Tibial nerve (tissue), 4 donors: ENCODE data around the gene RNU6-1. TPM values are rescaled to one million over a fixed set of nuclear protein-coding genes. Genes with fewer than 3 reads are reported as not detected.

Experiments used
- DNase-seq, 2 donors: peaks; one replicate each; pipeline ENCODE4 v3.0.0-alpha.2; 2019; ENCODE audit warnings: low spot score in 2 of 2
- H3K27ac ChIP-seq, 4 donors: fragments of 200-600 bp; sonication (generic) in 3 of 4; one replicate each; pipeline ENCODE4 v1.5.1; 2017 to 2019; ENCODE audit warnings: mild to moderate bottlenecking in 1 of 4
- H3K27me3 ChIP-seq, 2 donors: fragments of 200-600 bp; sonication (generic) in 1 of 2; one replicate each; pipeline versions ENCODE4 v1.5.1 to v1.6.0; 2017 to 2019
- H3K36me3 ChIP-seq, 3 donors: fragments of 200-600 bp; sonication (generic); one replicate each; pipeline ENCODE4 v1.5.1; 2018 to 2019
- H3K4me1 ChIP-seq, 4 donors: fragments of 200-600 bp; sonication (generic) in 3 of 4; one replicate each; pipeline ENCODE4 v1.5.1; 2017 to 2019
- H3K4me3 ChIP-seq, 4 donors: fragments of 200-600 bp; sonication (generic) in 3 of 4; one replicate each; pipeline ENCODE4 v1.5.1; 2017 to 2019; ENCODE audit warnings: mild to moderate bottlenecking in 1 of 4, moderate library complexity in 1 of 4
- H3K9me3 ChIP-seq, 4 donors: fragments of 200-600 bp; sonication (generic) in 3 of 4; one replicate each; pipeline ENCODE4 v1.5.1; 2017 to 2019
- EP300 ChIP-seq, 2 donors: sonication (generic); formaldehyde crosslinking; IDR thresholded peaks; one replicate each; pipeline ENCODE4 v1.6.1; 2017; ENCODE audit warnings: antibody characterized with exemption in 2 of 2, mild to moderate bottlenecking in 1 of 2
- POLR2A ChIP-seq, 2 donors: fragments of 450-650 bp; IDR thresholded peaks; one replicate each; pipeline ENCODE4 v1.6.1; 2017; ENCODE audit warnings: antibody characterized with exemption in 2 of 2, mild to moderate bottlenecking in 2 of 2, moderate library complexity in 2 of 2
- WGBS, 2 donors: methylation state at CpG; one replicate each; pipeline ENCODE4 v1.1.5; 2018; 5-methylcytosine and 5-hydroxymethylcytosine counted together
- total RNA-seq, 4 donors: library from RNA; depleted of rRNA; stranded (reverse); fragments of >200 nt; gene quantifications; one replicate each; pipeline ENCODE4 v1.1.0, GENCODE V29; 2016
- TF ChIP-seq, protein P1 (sequence below), 5 experiments: fragments of 200-600 bp in 3 of 5; fragments of 450-650 bp in 2 of 5; sonication (generic) in 3 of 5; IDR thresholded peaks; one replicate each; pipeline ENCODE4 v1.5.1; 2016 to 2019; ENCODE audit warnings: antibody characterized with exemption in 5 of 5, mild to moderate bottlenecking in 3 of 5, moderate library complexity in 2 of 5

Gene RNU6-1
- total RNA-seq, 4 donors from 2014 or later = not detected

DNA sequence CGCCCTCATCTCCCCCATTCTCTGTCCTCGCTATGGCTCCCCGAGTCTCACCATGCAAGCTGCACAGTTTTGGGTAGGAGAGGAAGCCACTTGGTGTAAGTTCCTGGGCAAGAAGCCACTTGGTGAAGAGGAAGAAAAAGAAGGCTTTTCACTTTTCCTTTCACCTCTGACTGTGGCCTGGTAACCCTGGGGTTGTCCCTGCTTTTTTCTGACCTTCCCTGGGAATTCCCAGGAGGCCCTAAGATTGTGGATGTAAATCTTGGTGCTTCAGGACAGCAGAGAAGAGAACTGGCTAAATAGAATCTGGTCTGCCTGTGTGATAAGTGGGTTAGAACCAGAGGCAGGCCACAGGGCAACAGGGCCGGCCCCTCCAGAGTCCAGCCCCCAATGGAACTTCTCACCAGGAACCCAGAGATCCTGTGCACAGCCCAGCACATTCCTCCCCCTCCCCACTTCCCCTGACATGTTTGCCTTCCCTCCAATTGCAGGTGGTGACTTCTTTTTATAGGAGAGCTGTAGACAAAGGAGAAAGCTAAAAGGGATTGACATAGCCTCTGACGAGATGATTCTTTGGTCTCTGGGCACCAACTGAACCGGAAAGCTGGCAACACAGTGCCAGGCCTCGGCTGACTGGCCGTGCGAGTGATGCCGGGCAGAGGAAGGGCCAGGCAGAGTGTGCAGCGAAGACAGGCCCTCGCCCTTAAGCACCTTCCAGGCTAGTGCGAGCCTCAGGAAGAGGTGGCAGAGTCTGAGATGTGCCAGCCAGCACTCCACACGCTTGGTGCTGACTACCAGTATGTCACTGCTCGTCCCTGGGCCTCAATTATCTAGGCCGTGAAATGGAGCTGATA lies 34.0 kb downstream of the RNU6-1 start:
- Histone ChIP-seq H3K4me3 (no peak overlapping the region), H3K4me1 (no peaks in the 10 kb centered on the region), H3K36me3 (peaks cover 0 to 77% (median 0%) of the 10 kb centered on the region in 3 donors), H3K27ac (no peak overlapping the region), H3K9me3 (no peaks in the 10 kb centered on the region), H3K27me3 (peaks cover 0 to 4% of the 10 kb centered on the region in 2 donors)
- no peak for DNase-seq
- TF ChIP-seq EP300 (IDR thresholded peaks at IDR 0.05) = no peak
- TF ChIP-seq, protein P1, sequence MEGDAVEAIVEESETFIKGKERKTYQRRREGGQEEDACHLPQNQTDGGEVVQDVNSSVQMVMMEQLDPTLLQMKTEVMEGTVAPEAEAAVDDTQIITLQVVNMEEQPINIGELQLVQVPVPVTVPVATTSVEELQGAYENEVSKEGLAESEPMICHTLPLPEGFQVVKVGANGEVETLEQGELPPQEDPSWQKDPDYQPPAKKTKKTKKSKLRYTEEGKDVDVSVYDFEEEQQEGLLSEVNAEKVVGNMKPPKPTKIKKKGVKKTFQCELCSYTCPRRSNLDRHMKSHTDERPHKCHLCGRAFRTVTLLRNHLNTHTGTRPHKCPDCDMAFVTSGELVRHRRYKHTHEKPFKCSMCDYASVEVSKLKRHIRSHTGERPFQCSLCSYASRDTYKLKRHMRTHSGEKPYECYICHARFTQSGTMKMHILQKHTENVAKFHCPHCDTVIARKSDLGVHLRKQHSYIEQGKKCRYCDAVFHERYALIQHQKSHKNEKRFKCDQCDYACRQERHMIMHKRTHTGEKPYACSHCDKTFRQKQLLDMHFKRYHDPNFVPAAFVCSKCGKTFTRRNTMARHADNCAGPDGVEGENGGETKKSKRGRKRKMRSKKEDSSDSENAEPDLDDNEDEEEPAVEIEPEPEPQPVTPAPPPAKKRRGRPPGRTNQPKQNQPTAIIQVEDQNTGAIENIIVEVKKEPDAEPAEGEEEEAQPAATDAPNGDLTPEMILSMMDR (IDR thresholded peaks at IDR 0.05) = no peak
- TF ChIP-seq POLR2A (IDR thresholded peaks at IDR 0.05) = no peak
- WGBS, 2 donors = 90 to 91% methylated on average over 15 to 16 of the region's 16 CpGs

DNA sequence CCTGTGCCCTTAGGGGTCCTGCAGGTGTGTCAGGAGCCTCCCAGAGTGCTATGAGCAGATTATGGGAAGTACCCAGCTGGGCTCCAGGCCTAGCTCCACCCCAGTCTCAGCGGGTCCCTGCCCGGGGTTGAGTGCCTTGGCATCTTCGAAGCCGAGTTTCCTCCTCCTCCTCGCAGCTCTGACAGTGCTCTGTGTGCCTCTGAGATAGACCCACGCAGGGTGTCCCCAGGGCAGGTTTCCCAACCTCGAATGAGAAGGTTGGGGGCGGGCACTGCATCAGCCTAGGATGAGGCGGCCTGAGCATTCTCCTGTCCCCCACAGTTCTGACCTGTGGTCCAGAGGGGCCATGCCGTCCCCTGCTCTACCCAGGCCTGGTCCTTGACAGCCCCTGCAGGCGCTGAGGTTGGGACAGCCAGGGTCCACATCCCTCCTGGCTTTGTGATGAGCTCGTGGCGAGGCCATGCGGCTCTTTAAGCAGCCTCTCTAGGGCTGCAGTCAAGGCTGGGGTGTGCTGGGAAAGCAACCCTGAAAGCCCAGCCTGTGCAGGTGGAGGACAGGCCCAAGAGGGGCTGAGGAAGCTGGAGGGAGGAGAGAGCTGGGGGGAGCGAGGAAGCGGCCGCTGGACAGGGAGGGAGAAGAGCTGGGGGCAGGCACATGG lies 34.7 kb downstream of the RNU6-1 start:
- no peak overlapping the region for H3K4me3 ChIP-seq
- 83 to 89% methylated on average over 12 of the region's 17 CpGs for WGBS, 2 donors
- no peak overlapping the region for H3K27ac ChIP-seq
- no peaks in the 10 kb centered on the region for H3K27me3 ChIP-seq
- peaks cover 0 to 77% (median 0%) of the 10 kb centered on the region in 3 donors for H3K36me3 ChIP-seq
- no peaks in the 10 kb centered on the region for H3K9me3 ChIP-seq
- TF ChIP-seq, protein P1 (IDR thresholded peaks at IDR 0.05) = no peak
- TF ChIP-seq EP300 (IDR thresholded peaks at IDR 0.05) (no peak), POLR2A (IDR thresholded peaks at IDR 0.05) (no peak)
- H3K4me1 ChIP-seq = no peaks in the 10 kb centered on the region
- DNase-seq = no peak

DNA sequence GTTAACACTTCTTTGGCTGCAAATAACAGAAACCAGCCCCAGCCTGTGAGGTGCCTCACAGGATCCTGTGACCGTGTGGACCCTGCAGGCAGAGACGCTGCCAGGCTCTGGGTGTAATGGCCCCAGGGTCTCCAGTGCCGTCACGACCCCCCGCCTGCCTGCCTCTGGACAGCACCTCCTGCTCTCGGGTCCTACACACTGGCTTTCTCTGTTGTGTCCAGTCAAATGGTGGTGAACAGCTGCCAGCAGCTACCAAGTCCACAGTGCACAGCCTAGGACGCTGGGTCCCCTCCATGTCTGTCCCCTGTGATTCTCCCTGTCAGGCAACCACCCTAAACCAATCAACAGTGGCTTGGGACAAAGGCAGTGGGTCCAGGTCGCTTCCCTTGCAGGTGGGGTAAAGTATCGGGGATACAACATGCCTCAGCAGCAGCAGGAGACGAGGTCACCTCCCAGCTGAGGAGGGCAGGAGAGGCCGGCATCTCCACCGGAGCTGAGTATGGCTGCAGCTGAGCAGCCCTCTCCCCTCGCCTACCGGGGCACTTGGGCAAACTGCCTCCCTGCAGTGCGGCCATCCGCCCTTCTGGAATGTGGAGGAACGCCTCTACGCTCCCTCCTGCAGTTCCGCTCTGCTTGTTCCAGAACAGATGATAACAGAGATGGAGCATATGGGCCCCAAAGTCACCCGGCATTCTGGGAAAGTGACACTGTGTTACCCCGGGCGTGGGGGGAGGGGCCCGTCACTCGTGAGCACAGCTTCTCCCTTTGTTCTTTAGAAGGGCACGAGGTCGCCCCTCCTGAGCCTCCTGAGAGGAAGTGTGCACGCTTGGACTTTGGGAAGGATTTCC lies 35.6 kb downstream of the RNU6-1 start:
- TF ChIP-seq EP300 (IDR thresholded peaks at IDR 0.05) (no peak), POLR2A (IDR thresholded peaks at IDR 0.05) (no peak)
- TF ChIP-seq, protein P1 (IDR thresholded peaks at IDR 0.05) = no peak
- 54 to 67% methylated on average over 25 to 26 of the region's 27 CpGs for WGBS, 2 donors
- no peak for DNase-seq
- no peaks in the 10 kb centered on the region for H3K9me3 ChIP-seq
- no peak overlapping the region for H3K4me3 ChIP-seq
- no peaks in the 10 kb centered on the region for H3K4me1 ChIP-seq
- peaks cover 0 to 76% (median 0%) of the 10 kb centered on the region in 3 donors for H3K36me3 ChIP-seq
- no peak overlapping the region for H3K27ac ChIP-seq
- H3K27me3 ChIP-seq = no peaks in the 10 kb centered on the region

DNA sequence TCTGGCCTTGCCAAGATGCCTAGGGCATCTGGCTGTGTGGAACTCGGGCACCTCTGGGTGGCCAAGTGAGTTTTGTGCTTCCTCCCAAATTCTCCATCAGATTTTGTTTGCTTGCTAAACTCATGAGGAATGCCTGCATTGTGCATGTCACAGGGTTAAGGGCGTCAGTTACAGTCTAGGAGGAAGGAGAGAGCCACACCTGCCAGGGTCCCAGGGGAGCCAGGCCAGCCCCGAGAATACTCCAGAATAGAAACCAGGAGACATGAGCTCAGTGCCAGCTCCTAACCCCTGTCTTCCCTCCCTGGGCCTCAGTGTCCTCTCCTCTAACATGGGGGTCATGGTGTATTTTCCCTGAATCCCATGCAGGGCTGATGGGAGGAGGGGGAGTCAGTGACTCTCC lies 36.5 kb downstream of the RNU6-1 start:
- Histone ChIP-seq H3K27ac (no peak overlapping the region), H3K4me3 (no peak overlapping the region), H3K27me3 (no peaks in the 10 kb centered on the region), H3K4me1 (no peaks in the 10 kb centered on the region), H3K9me3 (no peaks in the 10 kb centered on the region), H3K36me3 (peaks cover 0 to 76% (median 0%) of the 10 kb centered on the region in 3 donors)
- no peak for DNase-seq
- WGBS, 2 donors = 82 to 100% methylated on average over 1 to 3 of the region's 3 CpGs
- TF ChIP-seq EP300 (IDR thresholded peaks at IDR 0.05) (no peak), POLR2A (IDR thresholded peaks at IDR 0.05) (no peak)
- TF ChIP-seq, protein P1 (IDR thresholded peaks at IDR 0.05) = no peak
